ENCODE results near the gene TRAF1.

Gene TRAF1

DNA sequence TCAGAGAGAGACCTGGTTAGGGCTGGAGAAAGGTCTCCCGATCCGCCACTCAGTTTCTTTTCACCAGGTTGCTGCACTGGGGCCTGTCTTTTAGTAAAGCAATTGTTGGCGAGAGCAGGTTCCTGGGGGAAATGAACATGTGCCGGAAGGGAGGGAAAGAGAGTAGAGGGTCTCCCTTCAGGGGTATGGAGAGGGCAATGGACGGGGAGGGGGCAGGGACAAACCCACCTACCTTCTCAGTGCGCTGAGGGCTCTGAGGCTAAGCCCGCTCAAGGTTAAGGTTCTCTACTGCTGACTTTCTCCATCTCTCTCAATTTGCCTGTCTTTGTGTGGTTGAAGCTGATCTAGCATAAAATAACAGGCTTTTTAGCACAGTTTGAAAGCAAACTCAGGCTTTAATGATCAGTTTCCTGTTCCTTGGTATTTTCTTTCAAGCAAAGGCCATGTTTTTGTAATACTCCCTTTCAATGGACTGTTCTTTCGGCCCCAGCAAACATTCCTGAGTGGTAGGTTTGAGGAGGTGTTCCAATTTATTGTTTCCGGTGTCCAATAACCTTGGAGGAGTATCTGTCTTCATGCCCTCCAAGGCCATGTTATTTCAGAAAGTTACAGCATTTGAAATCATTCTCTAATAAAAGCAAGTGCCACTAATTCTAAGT lies 25.5 kb upstream of the TRAF1 start:
- H3K36me3 ChIP-seq (ENCODE audit: insufficient read depth, low read depth, low read length): no peaks in the 10 kb centered on the region
- no peak overlapping the region for H3K27ac ChIP-seq (ENCODE audit: low read length)
- no peaks in the 10 kb centered on the region for H3K27me3 ChIP-seq (ENCODE audit: insufficient read depth, low read length)
- no peaks in the 10 kb centered on the region for H3K4me1 ChIP-seq (ENCODE audit: insufficient read depth, low read length)
- H3K9ac ChIP-seq (ENCODE audit: low read depth, low read length): no peak overlapping the region
- H3K9me3 ChIP-seq (ENCODE audit: insufficient read depth, low read depth, low read length): no peaks in the 10 kb centered on the region
- no peak overlapping the region for H3K4me3 ChIP-seq (ENCODE audit: low read length)

DNA sequence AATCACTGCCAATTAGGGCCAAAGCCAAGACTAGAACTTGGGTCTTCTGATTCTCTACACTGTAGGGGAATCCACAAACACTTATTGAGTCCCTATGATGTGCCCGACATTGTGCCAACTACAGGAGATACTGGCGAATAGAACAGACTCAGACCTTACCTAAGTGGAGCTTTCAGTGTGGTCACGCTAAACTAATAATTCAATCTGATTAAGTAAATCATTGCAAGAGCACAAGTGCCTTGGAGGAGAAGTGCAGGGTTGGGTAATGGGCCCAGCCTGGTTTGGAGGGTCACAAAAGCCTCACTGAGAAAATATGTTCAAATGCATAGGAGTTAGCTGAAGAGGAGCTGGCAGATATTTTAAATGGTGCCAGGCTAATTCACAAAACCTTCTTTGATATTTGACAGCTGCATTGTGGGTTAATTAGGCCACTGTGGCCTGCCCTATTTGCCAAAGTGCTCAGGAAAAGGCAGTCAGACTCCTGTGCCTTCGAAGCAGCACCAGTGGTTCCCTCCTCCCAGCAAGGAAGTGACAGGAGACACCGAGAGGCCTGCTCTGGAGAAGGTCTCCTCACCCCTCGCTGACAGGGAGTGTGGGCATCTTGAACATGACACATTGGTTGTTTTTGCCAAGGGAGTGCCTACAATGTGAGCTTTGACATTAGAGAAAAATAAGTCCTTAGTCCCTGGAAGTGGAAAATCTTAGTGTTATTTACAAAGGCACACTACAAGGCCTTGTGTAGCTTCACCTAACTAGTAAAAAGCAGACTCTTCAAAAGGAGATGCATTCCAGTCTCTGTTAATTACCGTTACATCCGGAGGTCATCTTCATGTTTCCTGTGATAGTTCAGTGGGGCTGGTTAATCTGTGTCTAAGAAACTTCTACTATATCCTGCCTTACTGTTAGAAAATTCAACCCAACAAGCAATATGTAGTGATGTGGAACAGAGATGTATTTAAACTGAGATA lies 24.1 kb upstream of the TRAF1 start:
- H3K9ac ChIP-seq (ENCODE audit: low read depth, low read length): no peak overlapping the region
- no peak overlapping the region for H3K4me3 ChIP-seq (ENCODE audit: low read length)
- H3K4me1 ChIP-seq (ENCODE audit: insufficient read depth, low read length): no peaks in the 10 kb centered on the region
- no peaks in the 10 kb centered on the region for H3K27me3 ChIP-seq (ENCODE audit: insufficient read depth, low read length)
- H3K9me3 ChIP-seq (ENCODE audit: insufficient read depth, low read depth, low read length): no peaks in the 10 kb centered on the region
- no peak overlapping the region for H3K27ac ChIP-seq (ENCODE audit: low read length)
- H3K36me3 ChIP-seq (ENCODE audit: insufficient read depth, low read depth, low read length): no peaks in the 10 kb centered on the region

DNA sequence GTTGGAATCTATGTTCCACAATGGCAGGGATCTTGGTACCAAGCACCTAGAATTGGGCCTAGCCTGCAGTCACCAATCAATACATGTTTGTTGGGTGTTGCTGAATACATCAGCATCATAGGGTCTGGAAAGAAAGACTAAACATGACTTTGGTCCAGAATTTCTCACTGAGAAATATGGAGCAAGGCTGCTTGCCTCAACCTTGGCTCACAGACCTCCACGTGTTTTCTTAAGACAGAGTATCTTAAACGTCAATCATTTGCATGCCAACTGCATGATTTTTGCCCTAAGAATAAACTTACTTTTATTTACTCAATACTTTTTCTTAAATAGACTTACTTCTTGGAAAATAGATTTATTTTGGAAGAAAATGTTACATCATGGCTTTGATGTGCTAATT lies 22.7 kb upstream of the TRAF1 start:
- Histone ChIP-seq H3K4me3 (ENCODE audit: low read length) (no peak overlapping the region), H3K4me1 (ENCODE audit: insufficient read depth, low read length) (peaks cover 4% of the 10 kb centered on the region; the same call in 1 of the 2 replicates), H3K27ac (ENCODE audit: low read length) (no peak overlapping the region), H3K9ac (ENCODE audit: low read depth, low read length) (no peak overlapping the region), H3K9me3 (ENCODE audit: insufficient read depth, low read depth, low read length) (no peaks in the 10 kb centered on the region), H3K36me3 (ENCODE audit: insufficient read depth, low read depth, low read length) (no peaks in the 10 kb centered on the region), H3K27me3 (ENCODE audit: insufficient read depth, low read length) (no peaks in the 10 kb centered on the region)

DNA sequence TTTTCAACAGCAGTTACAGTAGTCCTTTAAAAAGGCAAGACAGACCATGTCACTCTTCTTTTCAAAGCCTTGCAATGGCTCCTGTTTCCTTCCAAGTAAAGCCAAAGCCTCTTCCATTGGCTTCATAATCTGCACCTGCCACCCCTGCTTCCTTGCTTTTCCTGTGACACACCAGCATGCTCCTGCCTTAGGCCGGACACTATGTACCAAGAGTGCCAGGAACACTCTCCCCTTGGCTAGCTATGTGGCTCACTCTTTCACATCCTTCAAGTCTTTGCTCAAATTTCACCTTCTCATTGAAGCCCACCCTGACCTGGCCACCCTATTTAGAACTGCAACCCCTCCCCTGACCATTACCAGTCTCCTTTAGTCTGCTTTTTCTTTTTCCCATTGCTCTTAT lies 22.2 kb upstream of the TRAF1 start:
- H3K27ac ChIP-seq (ENCODE audit: low read length): no peak overlapping the region
- H3K4me1 ChIP-seq (ENCODE audit: insufficient read depth, low read length): peaks cover 8% of the 10 kb centered on the region; the same call in 1 of the 2 replicates
- no peak overlapping the region for H3K4me3 ChIP-seq (ENCODE audit: low read length)
- H3K36me3 ChIP-seq (ENCODE audit: insufficient read depth, low read depth, low read length): no peaks in the 10 kb centered on the region
- H3K9me3 ChIP-seq (ENCODE audit: insufficient read depth, low read depth, low read length): no peaks in the 10 kb centered on the region
- no peaks in the 10 kb centered on the region for H3K27me3 ChIP-seq (ENCODE audit: insufficient read depth, low read length)
- H3K9ac ChIP-seq (ENCODE audit: low read depth, low read length): no peak overlapping the region

DNA sequence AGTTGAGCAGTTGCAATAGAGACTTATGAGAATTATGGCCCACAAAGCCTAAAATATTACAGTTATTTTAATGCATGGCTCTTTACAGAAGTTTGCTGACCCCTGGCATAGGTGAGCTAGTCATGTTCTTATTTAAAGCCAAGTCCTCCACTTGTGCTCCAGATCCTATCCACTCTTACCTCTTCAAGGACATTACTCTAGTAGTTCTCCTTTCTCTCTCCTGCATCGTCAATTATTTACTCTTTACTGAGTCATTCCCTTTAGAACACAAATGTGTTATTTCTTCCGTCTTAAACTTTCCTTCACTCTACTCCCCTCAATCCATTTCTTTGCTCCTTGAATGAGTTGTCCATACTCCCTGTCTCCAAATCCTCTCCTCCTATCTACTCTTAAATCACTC lies 20.6 kb upstream of the TRAF1 start:
- no peak overlapping the region for H3K27ac ChIP-seq (ENCODE audit: low read length)
- no peaks in the 10 kb centered on the region for H3K36me3 ChIP-seq (ENCODE audit: insufficient read depth, low read depth, low read length)
- no peaks in the 10 kb centered on the region for H3K9me3 ChIP-seq (ENCODE audit: insufficient read depth, low read depth, low read length)
- peaks cover 16% of the 10 kb centered on the region; the same call in 1 of the 2 replicates for H3K4me1 ChIP-seq (ENCODE audit: insufficient read depth, low read length)
- H3K4me3 ChIP-seq (ENCODE audit: low read length): no peak overlapping the region
- no peak overlapping the region for H3K9ac ChIP-seq (ENCODE audit: low read depth, low read length)
- H3K27me3 ChIP-seq (ENCODE audit: insufficient read depth, low read length): no peaks in the 10 kb centered on the region

DNA sequence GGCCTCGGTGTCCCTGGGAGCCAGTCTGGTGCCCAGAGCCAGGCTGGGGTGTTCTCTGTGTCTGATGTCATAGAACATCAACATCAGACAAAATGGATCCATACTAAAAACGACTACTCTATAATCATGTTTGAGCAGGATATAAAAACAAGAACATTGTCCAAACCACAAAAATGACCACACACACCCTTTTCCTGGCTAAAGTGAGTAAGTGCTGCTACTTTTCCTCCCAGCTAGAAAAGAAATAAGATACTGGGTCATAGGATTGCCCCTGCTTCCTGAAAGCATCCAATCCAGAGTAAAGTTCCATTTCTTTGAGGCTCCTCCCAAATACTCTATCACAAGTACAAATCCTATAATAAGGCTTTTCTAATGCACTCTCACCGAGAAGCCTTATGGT lies 19.7 kb upstream of the TRAF1 start:
- no peak overlapping the region for H3K27ac ChIP-seq (ENCODE audit: low read length)
- no peaks in the 10 kb centered on the region for H3K27me3 ChIP-seq (ENCODE audit: insufficient read depth, low read length)
- H3K9ac ChIP-seq (ENCODE audit: low read depth, low read length): no peak overlapping the region
- no peaks in the 10 kb centered on the region for H3K36me3 ChIP-seq (ENCODE audit: insufficient read depth, low read depth, low read length)
- no peak overlapping the region for H3K4me3 ChIP-seq (ENCODE audit: low read length)
- H3K9me3 ChIP-seq (ENCODE audit: insufficient read depth, low read depth, low read length): no peaks in the 10 kb centered on the region
- peaks cover 21% of the 10 kb centered on the region; the same call in 1 of the 2 replicates for H3K4me1 ChIP-seq (ENCODE audit: insufficient read depth, low read length)

DNA sequence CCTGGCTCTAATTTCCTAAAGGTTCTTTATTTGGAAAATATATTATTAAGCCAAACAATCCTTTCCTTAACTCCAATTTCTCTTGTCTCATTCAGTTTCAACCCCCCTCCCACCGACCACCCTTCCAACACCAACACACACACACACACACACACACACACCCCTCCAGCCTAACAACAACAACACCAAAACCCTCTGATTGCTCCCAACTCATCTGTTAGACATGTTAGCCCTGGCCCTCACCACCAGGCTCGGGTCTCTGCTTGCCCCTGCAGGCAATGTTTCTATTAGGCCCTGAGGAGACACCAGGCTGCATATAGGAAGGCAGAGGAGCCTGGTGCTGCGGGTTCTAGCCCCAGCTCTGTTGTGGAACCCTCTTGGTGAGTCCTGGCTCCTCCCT lies 18.4 kb upstream of the TRAF1 start:
- H3K27me3 ChIP-seq (ENCODE audit: insufficient read depth, low read length): no peaks in the 10 kb centered on the region
- H3K36me3 ChIP-seq (ENCODE audit: insufficient read depth, low read depth, low read length): no peaks in the 10 kb centered on the region
- no peak overlapping the region for H3K4me3 ChIP-seq (ENCODE audit: low read length)
- peaks cover 24% of the 10 kb centered on the region; the same call in 1 of the 2 replicates for H3K4me1 ChIP-seq (ENCODE audit: insufficient read depth, low read length)
- no peak overlapping the region for H3K27ac ChIP-seq (ENCODE audit: low read length)
- no peak overlapping the region for H3K9ac ChIP-seq (ENCODE audit: low read depth, low read length)
- H3K9me3 ChIP-seq (ENCODE audit: insufficient read depth, low read depth, low read length): no peaks in the 10 kb centered on the region

DNA sequence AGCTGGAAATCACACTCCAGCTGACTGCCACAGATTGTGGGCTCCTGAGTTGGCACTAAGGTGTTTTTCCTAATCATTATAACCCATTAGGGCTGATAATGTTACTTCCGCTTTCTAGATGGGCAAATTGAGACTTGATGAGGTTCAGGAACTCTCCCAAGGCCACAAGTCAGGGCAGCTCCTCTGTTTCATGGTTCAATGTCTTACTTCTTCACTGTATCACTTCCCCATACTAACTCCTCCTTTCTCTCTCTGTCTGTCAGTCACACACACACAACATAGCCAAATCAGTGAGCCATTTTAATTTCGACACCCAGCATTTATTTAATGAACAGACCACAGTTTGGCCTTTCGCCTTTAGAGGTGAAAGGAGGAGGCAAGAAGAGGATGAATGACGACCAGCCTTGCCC lies 17.8 kb upstream of the TRAF1 start:
- no peaks in the 10 kb centered on the region for H3K9me3 ChIP-seq (ENCODE audit: insufficient read depth, low read depth, low read length)
- no peaks in the 10 kb centered on the region for H3K27me3 ChIP-seq (ENCODE audit: insufficient read depth, low read length)
- H3K4me3 ChIP-seq (ENCODE audit: low read length): no peak overlapping the region; the same call in 1 of the 2 replicates
- no peaks in the 10 kb centered on the region for H3K36me3 ChIP-seq (ENCODE audit: insufficient read depth, low read depth, low read length)
- H3K27ac ChIP-seq (ENCODE audit: low read length): no peak overlapping the region
- H3K9ac ChIP-seq (ENCODE audit: low read depth, low read length): no peak overlapping the region
- peaks cover 24% of the 10 kb centered on the region; the same call in 1 of the 2 replicates for H3K4me1 ChIP-seq (ENCODE audit: insufficient read depth, low read length)

DNA sequence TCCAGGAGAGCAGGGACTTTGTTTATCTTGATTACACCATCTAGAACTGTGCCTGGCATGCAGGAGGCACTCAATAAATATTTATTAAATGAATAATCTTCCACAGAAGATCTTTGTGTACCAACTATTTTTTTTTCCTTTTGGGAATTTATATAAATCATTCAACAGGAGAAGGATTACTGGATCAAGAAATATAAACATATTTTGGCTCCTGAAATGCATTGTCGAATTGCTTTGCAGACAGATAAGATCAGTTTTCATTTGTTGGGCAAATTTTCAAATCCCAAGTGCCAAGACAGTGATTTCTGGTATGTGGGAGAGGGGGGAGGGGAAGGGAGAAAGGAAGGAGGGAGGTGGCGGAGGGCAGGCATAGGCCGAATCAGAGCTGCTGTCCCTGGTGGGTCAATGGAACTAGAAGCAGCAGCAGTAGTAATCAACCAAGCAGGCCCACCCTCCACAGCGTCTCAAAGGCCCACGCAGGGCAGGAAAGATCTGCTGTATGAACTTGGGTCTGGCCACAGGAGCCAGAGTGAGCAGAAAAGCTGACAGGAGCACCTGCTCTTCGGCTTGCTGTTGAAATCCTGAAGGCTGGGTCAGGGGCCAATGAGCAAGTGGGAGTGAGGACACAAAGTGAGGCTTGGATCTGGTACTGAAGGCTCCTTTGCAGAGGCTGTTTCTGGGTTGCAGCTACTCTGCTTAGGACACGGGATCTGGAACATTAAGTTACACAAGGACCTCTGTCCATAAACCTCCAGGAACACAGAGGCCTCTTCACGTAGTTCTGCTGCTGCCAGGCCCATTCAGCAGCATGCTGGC lies 15.8 kb upstream of the TRAF1 start:
- no peak overlapping the region for H3K27ac ChIP-seq (ENCODE audit: low read length)

DNA sequence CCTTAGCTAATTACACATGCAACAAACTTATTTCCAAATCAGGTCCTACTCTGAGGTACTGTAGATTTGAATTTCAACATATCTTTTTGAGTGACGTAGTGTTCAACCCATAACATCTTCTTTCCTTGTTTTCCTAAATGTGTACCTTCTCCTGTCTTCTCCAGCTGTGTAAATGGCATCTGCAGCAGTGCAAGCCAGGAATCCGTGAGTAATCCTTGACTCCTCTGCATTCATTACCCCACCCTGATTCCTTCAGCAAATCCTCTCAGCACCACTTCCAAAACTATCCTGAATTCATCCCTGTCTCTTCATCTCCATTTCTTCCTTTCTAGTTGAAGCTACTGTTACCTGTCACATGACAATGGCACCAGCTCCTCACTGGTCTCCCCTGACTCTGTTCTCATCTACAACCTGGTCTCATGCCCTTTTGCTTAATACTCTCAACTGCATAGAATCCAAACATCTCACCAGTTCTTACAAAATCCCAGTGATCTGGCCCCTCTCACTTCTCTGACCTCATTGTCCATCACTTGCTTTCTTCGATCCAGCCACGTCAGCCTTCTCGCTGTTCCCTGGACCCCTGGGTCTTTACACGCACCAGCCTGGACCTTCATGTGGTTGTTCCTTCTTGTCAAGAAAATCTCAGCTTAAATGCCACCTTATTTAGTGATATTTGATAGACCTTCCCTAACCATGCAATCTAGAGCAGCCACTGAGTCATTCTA lies 14.6 kb upstream of the TRAF1 start:
- Histone ChIP-seq H3K4me1 (ENCODE audit: insufficient read depth, low read length) (peaks cover 24% of the 10 kb centered on the region; the same call in 1 of the 2 replicates), H3K36me3 (ENCODE audit: insufficient read depth, low read depth, low read length) (no peaks in the 10 kb centered on the region), H3K27me3 (ENCODE audit: insufficient read depth, low read length) (no peaks in the 10 kb centered on the region), H3K9me3 (ENCODE audit: insufficient read depth, low read depth, low read length) (no peaks in the 10 kb centered on the region), H3K27ac (ENCODE audit: low read length) (no peak overlapping the region), H3K4me3 (ENCODE audit: low read length) (no peak overlapping the region), H3K9ac (ENCODE audit: low read depth, low read length) (no peak overlapping the region)

More for the DNA sequence above, 15.8 kb upstream of the TRAF1 start:
- H3K4me1 ChIP-seq (ENCODE audit: insufficient read depth, low read length): peaks cover 24% of the 10 kb centered on the region; the same call in 1 of the 2 replicates
- no peaks in the 10 kb centered on the region for H3K36me3 ChIP-seq (ENCODE audit: insufficient read depth, low read depth, low read length)
- 0 out of 2 replicates have a peak overlapping the region, but pooled peaks have one; percentile 13 for H3K9ac ChIP-seq (ENCODE audit: low read depth, low read length)
- H3K4me3 ChIP-seq (ENCODE audit: low read length): no peak overlapping the region
- no peaks in the 10 kb centered on the region for H3K27me3 ChIP-seq (ENCODE audit: insufficient read depth, low read length)
- no peaks in the 10 kb centered on the region for H3K9me3 ChIP-seq (ENCODE audit: insufficient read depth, low read depth, low read length)

DNA sequence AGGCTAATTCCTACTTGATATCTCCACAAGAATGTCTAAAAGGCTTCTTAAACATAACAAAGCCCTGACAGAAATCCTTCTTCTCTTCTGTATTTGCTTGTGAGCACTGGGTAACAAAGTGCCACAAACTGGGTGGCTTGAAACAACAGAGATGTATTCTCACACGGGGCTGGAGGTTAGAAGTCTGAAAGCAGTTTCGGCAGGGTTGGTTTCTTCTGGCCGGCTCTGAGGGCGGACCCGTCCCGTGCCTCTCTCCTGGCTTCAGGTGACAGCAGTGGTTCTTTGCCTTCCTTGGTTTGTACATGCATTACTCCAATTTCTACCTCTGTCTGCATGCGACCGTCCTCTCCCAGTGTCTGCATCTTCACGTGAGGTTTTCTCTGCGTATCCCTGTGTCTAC lies 14.0 kb upstream of the TRAF1 start:
- Histone ChIP-seq H3K4me1 (ENCODE audit: insufficient read depth, low read length) (peaks cover 24% of the 10 kb centered on the region; the same call in 1 of the 2 replicates), H3K27ac (ENCODE audit: low read length) (no peak overlapping the region), H3K27me3 (ENCODE audit: insufficient read depth, low read length) (no peaks in the 10 kb centered on the region), H3K9me3 (ENCODE audit: insufficient read depth, low read depth, low read length) (no peaks in the 10 kb centered on the region), H3K36me3 (ENCODE audit: insufficient read depth, low read depth, low read length) (no peaks in the 10 kb centered on the region), H3K9ac (ENCODE audit: low read depth, low read length) (no peak overlapping the region), H3K4me3 (ENCODE audit: low read length) (no peak overlapping the region)

Data from iPS-20b (cell line).